OCI-LY7 (cell line): ENCODE measurements around the gene PTGIR. TPM values are rescaled to one million over a fixed set of nuclear protein-coding genes. Genes with fewer than 3 reads are reported as not detected.

Experiments
- BruUV-seq: library from RNA; stranded (reverse); fragments of 400-500 nt; replicated peaks from 2 replicates; lab custom pipeline; 2021; lab: Mats Ljungman, UMichigan
- CTCF ChIA-PET: fragments of 300-600 bp; sonication (Branson Sonifier 250); formaldehyde crosslinking; loops from one replicate; lab custom pipeline; 2022; ENCODE audit warnings: antibody characterized with exemption; ENCODE audit not compliant: unreplicated experiment; lab: Charles Lee
- POLR2A ChIA-PET: fragments of 300-600 bp; sonication (Branson Sonifier 250); formaldehyde crosslinking; loops from one replicate; lab custom pipeline; 2022; ENCODE audit warnings: antibody characterized with exemption; lab: Charles Lee
- DNase-seq: peaks from one replicate; pipeline ENCODE4 v3.0.0-alpha.2; 2015; ENCODE audit warnings: low spot score
- H2AFZ ChIP-seq: fragments of 200-600 bp; sonication (generic), shearing (Covaris generic); 2 replicates; pipeline ENCODE4 v1.6.1; 2014; ENCODE audit warnings: mild to moderate bottlenecking, antibody characterized with exemption, low read length, moderate library complexity
- H3K27ac ChIP-seq: fragments of 200-600 bp; sonication (generic); 2 replicates; pipeline ENCODE4 v1.5.1; 2014; ENCODE audit warnings: mixed run types, low read depth, mild to moderate bottlenecking, moderate library complexity, low read length, inconsistent platforms; ENCODE audit not compliant: poor library complexity, severe bottlenecking
- H3K36me3 ChIP-seq: fragments of 200-600 bp; sonication (generic); 2 replicates; pipeline ENCODE4 v1.6.1; 2014; ENCODE audit warnings: mild to moderate bottlenecking, antibody characterized with exemption, low read length, moderate library complexity, mixed read lengths; ENCODE audit not compliant: insufficient read depth
- H3K4me1 ChIP-seq: fragments of 200-600 bp; sonication (generic); 2 replicates; pipeline ENCODE4 v1.5.1; 2014; ENCODE audit warnings: mild to moderate bottlenecking, low read length; ENCODE audit not compliant: insufficient read depth, poor library complexity, severe bottlenecking
- H3K4me2 ChIP-seq: fragments of 200-600 bp; sonication (generic); 2 replicates; pipeline ENCODE4 v1.6.1; 2014; ENCODE audit warnings: mild to moderate bottlenecking, low read length
- H3K4me3 ChIP-seq: fragments of 200-600 bp; sonication (generic); 2 replicates; pipeline ENCODE4 v1.5.1; 2014; ENCODE audit warnings: mild to moderate bottlenecking, low read depth, low read length; ENCODE audit not compliant: poor library complexity, severe bottlenecking
- H3K79me2 ChIP-seq: fragments of 200-600 bp; sonication (generic); 2 replicates; pipeline ENCODE4 v1.6.1; 2016; ENCODE audit warnings: low read depth, mild to moderate bottlenecking, low read length, moderate library complexity, mixed read lengths; ENCODE audit not compliant: insufficient read depth
- H3K9me2 ChIP-seq: fragments of 200-600 bp; sonication (generic); 2 replicates; pipeline ENCODE4 v1.6.1; 2016; ENCODE audit warnings: mild to moderate bottlenecking, low read length, mixed read lengths; ENCODE audit not compliant: insufficient read depth
- H3K9me3 ChIP-seq: fragments of 200-600 bp; sonication (generic); 2 replicates; pipeline ENCODE4 v1.6.1; 2014; ENCODE audit warnings: mild to moderate bottlenecking, mixed run types, low read length, mixed read lengths
- H4K20me1 ChIP-seq: fragments of 200-600 bp; sonication (generic); 2 replicates; pipeline ENCODE4 v1.6.1; 2014; ENCODE audit warnings: mild to moderate bottlenecking, antibody characterized with exemption, low read length, moderate library complexity, mixed read lengths; ENCODE audit not compliant: insufficient read depth
- CTCF ChIP-seq: fragments of 200-600 bp; sonication (generic); conservative IDR thresholded peaks from 2 replicates; pipeline ENCODE4 v1.5.1; 2014; ENCODE audit warnings: mild to moderate bottlenecking, antibody characterized with exemption, low read length, moderate library complexity, mixed read lengths
- EZH2phosphoT487 ChIP-seq: fragments of 200-600 bp; sonication (generic); IDR thresholded peaks from 2 replicates; pipeline ENCODE4 v1.6.1; 2018; ENCODE audit warnings: low read depth, borderline replicate concordance, mild to moderate bottlenecking, mixed run types, antibody characterized with exemption, low read length, moderate library complexity, mixed read lengths
- intact Hi-C: fragments of 100-400 bp; cut with micrococcal nuclease; formaldehyde crosslinking; loops from one replicate; pipeline ENCODE4 v1.10.0; 2022; ENCODE audit not compliant: unreplicated experiment
- total RNA-seq, 2 experiments: library from RNA; depleted of rRNA in 1 of 2; stranded (reverse); fragments of >200 nt in 1 of 2; shearing (Covaris generic) in 1 of 2; gene quantifications; 2 replicates each; pipeline ENCODE4 v1.2.3, GENCODE V29; 2014 to 2022

The PTGIR gene
- total RNA-seq, 2 experiments from 2014 or later = 0.25 TPM; not detected in 1

GRCh38 chr19:46611776-46612175, 13.1 kb downstream of the PTGIR start:
- no peak for TF ChIP-seq EZH2phosphoT487
- TF ChIP-seq CTCF = no peak
- H4K20me1 ChIP-seq = no peaks in the 10 kb centered on the region
- H3K4me2 ChIP-seq = peak overlapping the region; percentile 41
- no peaks in the 10 kb centered on the region for H3K79me2 ChIP-seq
- peak overlapping the region; percentile 75 for H3K27ac ChIP-seq
- DNase-seq = no peak
- intact Hi-C loops = no loop called here
- H3K4me3 ChIP-seq = peak overlapping the region; percentile 7
- BruUV-seq = no TSS peak
- CTCF ChIA-PET = interaction anchor here (1.2 to 1.4 kb wide), 3 partner anchors 10 to 50 kb away, joined by 3 to 10 read pairs (median 4); partner anchors contain the start of gene DACT3
- H3K4me1 ChIP-seq = peaks cover 44% of the 10 kb centered on the region
- no peaks in the 10 kb centered on the region for H3K9me2 ChIP-seq
- POLR2A ChIA-PET = interaction anchor here (0.7 to 1.5 kb wide), 5 partner anchors 10 to 645 kb away, joined by 3 to 16 read pairs (median 3); partner anchors contain the start of gene CALM3
- no peaks in the 10 kb centered on the region for H3K9me3 ChIP-seq
- peak overlapping the region; percentile 56; the same call in 1 of the 2 replicates for H2AFZ ChIP-seq
- H3K36me3 ChIP-seq = peaks cover 47% of the 10 kb centered on the region

GRCh38 chr19:46610851-46611770, 13.8 kb downstream of the PTGIR start:
- no peaks in the 10 kb centered on the region for H3K79me2 ChIP-seq
- no peak overlapping the region for H3K4me3 ChIP-seq
- H3K36me3 ChIP-seq = peaks cover 54% of the 10 kb centered on the region
- TF ChIP-seq EZH2phosphoT487 (no peak), CTCF (no peak)
- CTCF ChIA-PET = interaction anchor here (1.2 to 1.4 kb wide), 2 partner anchors 9 to 13 kb away, joined by 3 to 4 read pairs; no protein-coding TSS in a partner anchor
- DNase-seq = peak; percentile 39
- H3K27ac ChIP-seq = peak overlapping the region; percentile 75
- peaks cover 3% of the 10 kb centered on the region; the same call in 1 of the 2 replicates for H4K20me1 ChIP-seq
- intact Hi-C loops = no loop called here
- H3K4me2 ChIP-seq = peak overlapping the region; percentile 41
- H3K9me2 ChIP-seq = no peaks in the 10 kb centered on the region
- BruUV-seq = no TSS peak
- no peak overlapping the region for H2AFZ ChIP-seq
- POLR2A ChIA-PET = interaction anchor here (1.4 to 1.5 kb wide), 2 partner anchors 10 to 11 kb away, joined by 3 to 16 read pairs; partner anchors contain the start of gene CALM3
- H3K9me3 ChIP-seq = no peaks in the 10 kb centered on the region
- peaks cover 38% of the 10 kb centered on the region for H3K4me1 ChIP-seq

GRCh38 chr19:46610413-46610775, 14.5 kb downstream of the PTGIR start:
- intact Hi-C loops = no loop called here
- peaks cover 36% of the 10 kb centered on the region for H3K4me1 ChIP-seq
- H3K4me2 ChIP-seq = no peak overlapping the region
- no peak overlapping the region for H3K4me3 ChIP-seq
- peak overlapping the region; percentile 75 for H3K27ac ChIP-seq
- TF ChIP-seq CTCF (no peak), EZH2phosphoT487 (no peak)
- DNase-seq = no peak
- no peaks in the 10 kb centered on the region for H3K9me2 ChIP-seq
- POLR2A ChIA-PET = no interaction called here
- no peak overlapping the region for H2AFZ ChIP-seq
- H3K9me3 ChIP-seq = no peaks in the 10 kb centered on the region
- H3K79me2 ChIP-seq = no peaks in the 10 kb centered on the region
- H4K20me1 ChIP-seq = peaks cover 4% of the 10 kb centered on the region; the same call in 1 of the 2 replicates
- H3K36me3 ChIP-seq = peaks cover 61% of the 10 kb centered on the region
- BruUV-seq = no TSS peak
- CTCF ChIA-PET = no interaction called here
